GM12891 (cell line): ENCODE measurements around the gene ZKSCAN1.

Experiments used
- PAX5 ChIP-seq: IDR thresholded peaks from 2 replicates; pipeline ENCODE4 v1.6.1; 2011; ENCODE audit warnings: low read length, moderate library complexity, mild to moderate bottlenecking; ENCODE audit not compliant: insufficient read depth, severe bottlenecking
- POLR2A ChIP-seq: IDR thresholded peaks from 2 replicates; pipeline ENCODE4 v1.6.1; 2011; ENCODE audit warnings: low read depth, low read length, control low read depth
- POLR2AphosphoS5 ChIP-seq: IDR thresholded peaks from 2 replicates; pipeline ENCODE4 v1.6.1; 2011; ENCODE audit warnings: low read depth, low read length, control low read depth
- TAF1 ChIP-seq: IDR thresholded peaks from 2 replicates; pipeline ENCODE4 v1.6.1; 2011; ENCODE audit warnings: low read depth, low read length, control low read depth

DNA sequence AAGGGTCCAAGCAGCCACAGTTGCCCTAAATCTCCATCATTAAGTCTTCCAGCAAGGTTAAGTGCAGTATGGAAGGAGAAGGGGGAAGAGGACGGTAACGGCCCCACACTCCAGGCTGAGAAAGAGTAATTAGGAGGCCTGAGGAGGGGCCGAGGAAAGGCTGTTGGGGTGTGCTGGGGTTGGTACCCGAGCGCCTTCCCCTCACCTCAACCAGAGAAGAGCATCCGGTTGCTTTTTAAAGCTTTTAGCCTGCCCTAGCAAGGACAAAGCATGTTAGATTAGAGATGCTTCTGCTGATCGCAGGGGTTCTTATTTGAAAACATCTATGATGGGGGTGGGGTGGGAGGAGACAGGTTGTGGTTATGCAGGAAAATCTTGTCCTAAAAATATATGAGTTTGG is 25.2 kb downstream of the ZKSCAN1 start:
- TF ChIP-seq POLR2AphosphoS5 (no peak), POLR2A (no peak), TAF1 (no peak), PAX5 (no peak)
